GM19395 (cell line): Measurements from ENCODE around the gene VWA5B1.

Experiments
- ATAC-seq: cut with Tn5 transposase; IDR thresholded peaks from one replicate; pipeline ENCODE4 v1.9.1; 2021; ENCODE audit warnings: mild to moderate bottlenecking, moderate library complexity; ENCODE audit not compliant: unreplicated experiment

Gene VWA5B1

GRCh38 chr1:20366463-20367115, 75.9 kb downstream of the VWA5B1 start:
- ATAC-seq, result no peak

GRCh38 chr1:20367116-20367585, 76.5 kb downstream of the VWA5B1 start:
- ATAC-seq, result no peak

- ATAC-seq, result no peak
Observed at GRCh38 chr1:20367626-20368025, 77.0 kb downstream of the VWA5B1 start.

- ATAC-seq, result no peak
Observed at GRCh38 chr1:20368866-20369470, 78.3 kb downstream of the VWA5B1 start.

GRCh38 chr1:20370698-20371097, 80.0 kb downstream of the VWA5B1 start:
- no peak for ATAC-seq

DNA sequence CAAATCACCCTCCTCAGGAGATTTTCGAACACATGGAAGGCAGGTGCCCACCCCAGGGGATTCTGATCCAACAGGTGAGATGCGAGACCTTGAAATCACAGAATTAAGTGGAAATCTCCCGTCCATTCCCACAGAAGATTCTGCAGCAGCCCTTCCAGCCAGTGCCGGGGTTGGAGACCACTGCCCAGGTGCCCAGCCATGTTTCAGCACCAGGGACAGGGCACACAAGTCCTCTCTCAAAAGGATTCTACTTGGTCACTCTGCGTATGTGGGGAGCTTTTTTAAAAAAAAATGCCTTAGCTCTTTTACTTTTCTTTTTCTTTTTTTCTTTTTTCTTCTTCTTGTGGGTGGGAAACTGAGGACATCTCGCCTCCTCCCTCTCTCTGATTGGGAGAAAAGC, 80.7 kb downstream of the VWA5B1 start:
- no peak for ATAC-seq

- ATAC-seq, result no peak
Observed at GRCh38 chr1:20371883-20372282, 81.2 kb downstream of the VWA5B1 start.

GRCh38 chr1:20372676-20373075, 82.0 kb downstream of the VWA5B1 start:
- ATAC-seq, result no peak

- no peak for ATAC-seq
Observed at GRCh38 chr1:20373286-20373685, 82.6 kb downstream of the VWA5B1 start.

DNA sequence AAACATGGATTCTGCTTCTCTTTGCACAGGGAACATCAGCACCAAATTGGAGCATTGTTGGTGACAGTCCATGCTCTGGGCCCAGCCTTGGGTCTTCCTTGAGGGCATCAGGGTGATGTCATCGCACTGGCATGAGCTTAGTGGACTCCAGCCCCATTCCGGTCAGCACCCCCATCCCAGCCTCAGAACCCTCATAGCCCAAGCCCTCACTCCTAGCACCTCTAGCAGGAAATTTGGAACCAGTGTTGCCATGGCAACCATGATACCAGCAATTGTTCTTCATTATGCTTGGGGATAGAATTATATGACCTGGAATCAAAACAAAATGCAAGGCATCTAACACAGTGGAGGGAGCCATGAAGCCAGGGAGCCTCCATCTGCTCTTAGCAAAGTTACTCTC, 83.1 kb downstream of the VWA5B1 start:
- no peak for ATAC-seq

DNA sequence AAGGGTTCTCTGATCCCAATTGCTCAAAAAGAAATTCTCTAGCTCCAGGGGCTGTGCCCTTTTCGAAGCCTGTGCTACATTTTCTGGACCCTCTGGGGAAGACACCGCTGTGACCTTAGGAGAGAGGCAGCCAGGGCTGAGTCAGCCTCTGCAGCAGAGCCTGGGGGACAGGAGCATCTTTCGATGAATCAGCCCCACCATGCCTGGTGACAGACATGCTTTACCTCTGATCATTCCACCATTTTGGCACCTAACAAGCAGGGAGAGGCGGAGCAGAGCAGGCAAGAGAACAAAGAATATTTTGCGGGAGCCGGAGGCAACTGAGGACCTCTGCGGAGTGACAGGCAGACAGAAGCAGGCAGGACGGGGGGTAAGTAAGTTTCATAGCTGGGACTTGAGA, 84.9 kb downstream of the VWA5B1 start:
- no peak for ATAC-seq

DNA sequence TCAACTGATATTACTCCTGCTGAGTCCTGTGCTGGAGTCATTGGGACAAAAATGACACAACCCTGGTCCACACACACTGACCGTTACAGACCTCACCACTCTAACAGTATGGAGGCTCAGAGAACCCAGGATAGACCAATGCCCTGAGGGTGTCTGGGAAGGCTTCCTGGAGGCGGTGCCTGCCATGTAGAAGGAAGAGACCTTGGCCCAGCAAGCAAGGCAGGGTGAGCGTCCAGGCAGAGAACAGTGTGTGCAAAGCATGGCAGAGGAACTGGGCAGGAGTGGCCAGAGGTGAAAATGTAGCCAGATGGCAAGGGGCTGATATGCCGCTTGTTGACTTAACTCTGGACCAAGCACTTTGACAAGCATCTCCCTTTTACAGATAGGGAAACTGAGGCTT, 85.5 kb downstream of the VWA5B1 start:
- ATAC-seq, result no peak

GRCh38 chr1:20376880-20377494, 86.3 kb downstream of the VWA5B1 start:
- ATAC-seq, result no peak

DNA sequence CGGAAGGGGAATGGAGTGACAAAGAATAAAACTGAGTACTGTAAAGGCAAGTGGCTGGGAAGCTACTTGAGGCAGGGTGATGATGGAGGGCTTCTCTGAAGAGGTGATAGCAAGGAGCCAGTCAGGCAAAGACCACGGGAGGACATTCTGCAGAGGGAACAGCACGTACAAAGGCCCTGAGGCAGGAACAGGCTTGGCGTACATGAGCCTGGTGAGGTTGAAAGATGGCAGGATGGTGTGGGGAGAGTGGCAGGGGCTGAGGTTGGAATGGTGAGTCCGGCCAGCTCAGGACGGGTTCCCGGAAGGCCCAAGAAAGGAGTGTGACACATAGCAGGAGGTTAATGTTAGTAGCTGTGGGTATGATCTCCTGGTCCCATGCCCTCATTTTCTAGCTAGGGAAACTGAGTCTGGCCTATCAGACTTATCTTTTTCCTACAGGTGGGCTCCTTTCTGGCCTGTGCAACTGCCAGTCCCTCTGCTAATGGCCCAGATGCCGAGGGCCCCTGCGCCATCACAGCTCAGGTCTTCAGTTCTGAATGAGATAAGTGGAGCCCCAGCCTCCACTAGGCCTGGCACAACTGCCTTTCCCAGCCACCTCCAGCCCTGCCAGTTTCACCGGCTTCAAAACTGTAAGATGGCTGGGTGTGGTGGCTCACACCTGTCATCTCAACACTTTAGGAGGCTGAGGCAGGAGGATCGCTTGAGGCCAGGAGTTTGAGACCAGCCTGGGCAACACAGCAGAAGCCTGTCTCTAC, 87.0 kb downstream of the VWA5B1 start:
- ATAC-seq, result no peak

- no peak for ATAC-seq
Observed at GRCh38 chr1:20379075-20379474, 88.4 kb downstream of the VWA5B1 start.

DNA sequence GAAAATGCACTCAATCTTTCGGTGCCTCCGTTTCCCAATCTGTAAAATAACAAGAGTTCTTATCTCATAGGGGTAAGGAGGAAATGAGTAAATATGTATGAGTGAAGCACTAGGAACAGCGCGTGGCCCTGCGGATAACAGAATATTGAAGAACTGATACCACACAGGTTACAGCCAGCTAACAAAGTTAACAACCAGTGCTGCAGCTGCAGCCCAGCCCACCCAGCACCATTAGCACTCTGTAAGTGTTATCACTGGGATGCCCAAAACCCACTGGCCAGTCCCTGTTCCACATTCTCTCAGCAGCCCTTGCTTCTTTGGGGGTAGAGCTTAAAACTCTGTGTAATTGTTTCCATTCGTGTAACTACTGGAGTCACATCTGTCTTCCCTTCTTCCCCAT, 89.5 kb downstream of the VWA5B1 start:
- ATAC-seq, result no peak

- no peak for ATAC-seq
Observed at GRCh38 chr1:20380616-20381035, 90.0 kb downstream of the VWA5B1 start.

- no peak for ATAC-seq
Observed at GRCh38 chr1:20381045-20381641, 90.5 kb downstream of the VWA5B1 start.

- no peak for ATAC-seq
Observed at GRCh38 chr1:20381961-20382360, 91.3 kb downstream of the VWA5B1 start.

GRCh38 chr1:20382711-20383110, 92.0 kb downstream of the VWA5B1 start:
- no peak for ATAC-seq

DNA sequence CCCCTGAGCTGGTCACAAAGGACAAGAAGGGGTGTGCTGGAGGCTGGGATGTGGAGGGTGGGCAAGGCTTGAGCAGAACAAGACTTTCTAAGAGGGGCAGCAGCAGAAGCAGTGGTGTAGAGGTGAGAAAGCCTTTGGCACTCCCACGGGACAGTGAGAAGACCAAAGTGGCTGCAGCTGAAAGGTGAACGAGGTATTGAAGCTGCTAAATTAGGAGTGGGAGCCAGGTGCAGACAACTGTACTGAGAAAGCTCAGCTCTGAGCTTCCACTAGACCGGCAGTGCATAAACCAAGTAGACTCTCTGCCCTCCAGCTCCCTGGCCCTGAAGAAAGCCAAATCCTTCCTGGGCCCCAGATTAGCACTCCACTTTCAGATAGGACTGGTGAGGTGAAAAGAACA, 93.0 kb downstream of the VWA5B1 start:
- no peak for ATAC-seq
